GM18511 (cell line): ENCODE data around the gene SELENOI.
"Not testable (repeated sequence)": the region's sequence is repeated elsewhere in the genome, so short reads cannot be mapped to it uniquely, and the experiment has no call there.

Experiments
- ATAC-seq: cut with Tn5 transposase; IDR thresholded peaks from one replicate; pipeline ENCODE4 v1.9.1; 2021; ENCODE audit warnings: mild to moderate bottlenecking, moderate library complexity; ENCODE audit not compliant: unreplicated experiment

The SELENOI gene, protein sequence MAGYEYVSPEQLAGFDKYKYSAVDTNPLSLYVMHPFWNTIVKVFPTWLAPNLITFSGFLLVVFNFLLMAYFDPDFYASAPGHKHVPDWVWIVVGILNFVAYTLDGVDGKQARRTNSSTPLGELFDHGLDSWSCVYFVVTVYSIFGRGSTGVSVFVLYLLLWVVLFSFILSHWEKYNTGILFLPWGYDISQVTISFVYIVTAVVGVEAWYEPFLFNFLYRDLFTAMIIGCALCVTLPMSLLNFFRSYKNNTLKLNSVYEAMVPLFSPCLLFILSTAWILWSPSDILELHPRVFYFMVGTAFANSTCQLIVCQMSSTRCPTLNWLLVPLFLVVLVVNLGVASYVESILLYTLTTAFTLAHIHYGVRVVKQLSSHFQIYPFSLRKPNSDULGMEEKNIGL

DNA sequence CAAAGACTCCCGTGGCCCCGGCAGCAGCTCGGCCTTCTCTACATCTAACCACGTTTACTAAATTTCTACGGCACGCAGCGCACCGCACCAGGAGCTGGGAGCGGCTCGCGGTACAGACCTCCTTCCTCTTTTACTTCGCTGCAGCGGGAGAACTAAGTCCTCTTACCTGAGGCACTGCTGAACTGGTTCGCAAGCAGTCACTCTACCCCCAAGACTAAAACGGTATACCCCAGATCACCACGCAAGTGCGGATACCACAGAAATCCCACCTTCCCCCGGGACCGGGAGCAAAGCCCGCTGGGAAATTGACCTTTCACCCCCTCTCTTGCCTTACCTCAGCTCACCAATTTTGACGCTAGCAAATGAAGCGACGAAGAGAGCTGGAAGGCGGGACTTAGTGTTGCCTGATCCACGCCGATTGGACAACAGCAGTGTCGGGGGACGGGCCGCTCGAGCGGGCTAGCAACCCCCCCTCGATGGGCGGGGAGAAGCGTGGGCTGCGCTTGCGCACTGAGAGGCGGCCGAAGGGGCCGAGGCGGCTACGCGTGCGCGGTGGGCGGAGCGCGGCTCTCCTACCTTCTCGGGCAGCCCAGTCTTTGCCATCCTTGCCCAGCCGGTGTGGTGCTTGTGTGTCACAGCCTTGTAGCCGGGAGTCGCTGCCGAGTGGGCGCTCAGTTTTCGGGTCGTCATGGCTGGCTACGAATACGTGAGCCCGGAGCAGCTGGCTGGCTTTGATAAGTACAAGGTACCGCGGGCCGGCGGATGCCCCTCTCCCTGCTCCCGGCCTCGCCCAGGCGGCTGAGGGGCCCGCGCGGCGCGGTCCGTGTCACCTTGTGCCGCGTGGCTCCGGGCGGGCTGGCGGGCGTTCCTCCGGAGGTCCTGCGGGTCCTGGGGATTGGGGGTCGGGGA is at the start of gene SELENOI:
SELENOI (plus strand) TSS at position 599 of the 909 bp plus-strand sequence; CDS start at position 689, 90 bp downstream.
- ATAC-seq: peak; percentile 93

DNA sequence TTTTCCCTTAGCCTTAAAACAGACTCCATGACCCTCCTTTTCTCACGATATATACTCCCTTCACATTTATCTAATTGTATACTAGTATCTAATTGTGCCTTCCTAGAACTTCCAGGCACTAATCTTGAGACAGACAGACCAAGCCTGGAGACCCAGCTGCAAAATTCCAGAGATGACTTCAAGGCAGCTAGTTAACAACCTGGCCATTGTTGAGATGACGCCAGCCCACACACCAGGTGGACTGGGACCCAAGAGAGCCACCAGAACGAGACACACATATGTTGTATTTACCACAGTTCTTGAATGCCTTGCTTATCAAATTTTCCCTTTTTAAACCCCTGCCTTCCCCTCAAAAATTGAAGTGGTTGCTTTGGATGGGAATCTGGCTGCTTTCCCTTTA is 48.9 kb upstream of the SELENOI start:
- ATAC-seq: no peak

DNA sequence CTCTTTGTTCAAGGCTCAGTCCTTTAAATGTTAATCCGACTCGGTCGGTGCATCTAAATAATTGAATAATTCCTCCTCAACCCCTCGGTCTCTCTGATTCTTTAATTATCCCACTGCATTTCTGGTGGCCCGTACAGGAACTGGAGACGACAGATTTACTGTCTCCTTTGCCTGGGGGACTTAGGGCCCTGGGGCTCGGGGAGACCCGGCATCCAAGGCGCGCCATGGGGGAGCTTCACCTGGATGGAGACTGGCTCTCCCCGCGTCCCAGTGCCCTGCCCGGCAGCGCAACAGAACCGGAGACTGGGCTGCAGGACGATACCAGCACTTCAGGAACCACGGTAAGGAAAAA is 47.7 kb upstream of the SELENOI start:
- ATAC-seq: no peak

DNA sequence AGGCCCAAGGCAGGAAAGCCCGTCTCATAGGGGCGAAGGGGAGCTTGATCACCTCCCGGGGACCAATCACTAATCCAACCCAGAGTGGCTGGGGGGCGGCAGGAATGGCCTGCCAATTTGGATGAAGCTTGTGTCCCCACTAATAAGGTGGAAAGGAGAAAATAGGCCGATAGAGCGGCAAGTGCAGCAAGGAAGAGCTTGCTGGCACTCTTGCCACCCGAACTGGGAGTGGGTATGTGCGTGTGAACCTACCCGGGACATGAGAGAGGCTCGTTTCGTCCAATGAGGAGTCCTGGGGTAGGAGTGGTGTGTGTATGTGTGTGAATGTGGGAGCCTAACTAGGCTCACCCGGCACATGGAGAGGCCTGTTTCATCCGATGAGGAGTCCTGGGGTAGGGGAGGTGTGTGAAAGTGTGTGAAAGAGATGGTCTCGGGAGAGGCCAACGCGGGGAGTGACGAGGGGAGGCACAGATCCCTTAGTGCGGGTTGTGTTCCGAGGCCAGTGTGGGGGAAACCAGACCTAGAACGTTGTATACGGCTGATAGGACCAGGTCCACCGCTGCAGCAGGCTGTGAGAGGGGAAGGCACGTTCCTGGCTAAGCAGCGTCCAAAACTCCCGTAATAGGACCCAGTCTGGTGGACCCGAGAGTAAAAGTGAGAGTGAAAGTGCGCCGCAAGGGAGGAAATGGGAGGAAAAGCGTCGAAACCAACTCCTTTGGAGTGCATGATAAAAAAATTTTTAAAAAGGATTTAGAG is 47.1 kb upstream of the SELENOI start:
- ATAC-seq: no peak

GRCh38 chr2:26299471-26300101 is 46.4 kb upstream of the SELENOI start:
- ATAC-seq: no peak

DNA sequence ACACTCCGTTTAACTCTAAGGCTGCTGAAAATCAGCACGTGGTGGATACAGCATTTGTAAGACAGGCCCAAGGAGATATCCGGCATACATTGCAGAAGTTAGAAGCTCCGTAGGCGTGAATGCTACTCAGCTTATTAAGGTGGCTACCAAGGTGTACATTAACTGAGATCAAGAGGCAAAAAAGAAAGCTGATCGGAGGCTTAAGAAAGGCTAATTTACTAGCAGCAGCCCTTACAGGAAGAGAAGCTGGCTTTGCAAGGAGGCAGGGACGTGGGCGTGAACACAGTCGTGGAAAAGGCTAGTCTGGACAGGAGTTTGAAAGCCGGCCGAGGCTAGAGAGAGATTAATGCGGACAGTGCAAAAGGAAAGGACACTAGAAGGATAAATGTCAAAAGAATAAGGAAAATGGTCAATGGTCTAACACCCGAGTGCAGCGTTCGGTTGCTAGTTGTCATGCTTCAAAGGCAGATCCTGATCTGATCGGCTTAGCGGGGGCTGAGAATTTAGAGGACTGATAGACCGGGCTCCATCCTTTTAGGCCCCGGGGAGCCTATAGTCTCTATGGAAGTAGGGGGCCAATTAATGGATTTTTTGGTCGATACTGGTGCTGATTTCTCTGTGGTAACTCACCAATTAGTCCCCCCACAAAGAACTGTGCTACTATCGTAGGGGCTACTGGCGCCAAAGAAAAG is 45.6 kb upstream of the SELENOI start:
- no peak for ATAC-seq

DNA sequence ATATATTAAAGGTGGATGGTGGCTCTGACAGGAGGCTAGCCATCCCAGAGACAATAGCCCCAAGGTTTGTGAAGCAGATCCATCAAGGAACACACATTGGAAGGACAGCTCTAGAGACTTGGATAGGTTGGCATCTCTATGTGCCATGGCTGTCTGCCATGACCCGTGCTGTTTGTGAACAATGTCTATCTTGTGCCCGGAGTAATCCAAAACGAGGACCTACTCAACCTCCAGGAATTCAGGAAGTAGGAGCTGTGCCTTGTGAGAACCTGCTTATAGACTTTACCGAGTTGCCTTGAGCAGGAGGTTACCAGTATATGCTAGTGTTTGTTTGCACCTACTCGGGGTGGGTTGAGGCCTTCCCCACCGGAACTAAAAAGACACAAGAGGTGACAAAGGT is 43.1 kb upstream of the SELENOI start:
- no peak for ATAC-seq

DNA sequence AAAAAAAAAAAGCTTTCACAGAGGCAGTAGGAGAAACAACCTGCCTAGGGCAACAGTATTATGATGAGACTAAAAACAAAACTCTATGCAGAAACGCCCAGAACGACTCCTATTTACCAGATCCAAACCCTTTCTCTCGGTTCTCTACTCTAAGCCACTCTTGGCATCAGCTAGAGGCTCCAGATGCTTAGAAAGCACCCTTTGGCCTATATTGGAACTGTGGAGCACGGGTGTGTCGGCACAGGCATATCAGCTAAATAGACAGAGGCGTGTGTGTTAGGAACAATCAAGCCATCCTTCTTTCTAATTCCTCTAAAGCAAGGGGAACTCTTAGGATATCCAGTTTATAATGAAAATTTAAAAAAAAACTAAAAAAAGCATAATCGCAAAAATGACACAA is 40.8 kb upstream of the SELENOI start:
- not testable (repeated sequence) for ATAC-seq

GRCh38 chr2:26305540-26305939 is 40.4 kb upstream of the SELENOI start:
- ATAC-seq: no peak

- no peak for ATAC-seq
Measured at GRCh38 chr2:26309921-26310320, 36.0 kb upstream of the SELENOI start.

GRCh38 chr2:26312471-26312870 is 33.5 kb upstream of the SELENOI start:
- ATAC-seq: no peak

DNA sequence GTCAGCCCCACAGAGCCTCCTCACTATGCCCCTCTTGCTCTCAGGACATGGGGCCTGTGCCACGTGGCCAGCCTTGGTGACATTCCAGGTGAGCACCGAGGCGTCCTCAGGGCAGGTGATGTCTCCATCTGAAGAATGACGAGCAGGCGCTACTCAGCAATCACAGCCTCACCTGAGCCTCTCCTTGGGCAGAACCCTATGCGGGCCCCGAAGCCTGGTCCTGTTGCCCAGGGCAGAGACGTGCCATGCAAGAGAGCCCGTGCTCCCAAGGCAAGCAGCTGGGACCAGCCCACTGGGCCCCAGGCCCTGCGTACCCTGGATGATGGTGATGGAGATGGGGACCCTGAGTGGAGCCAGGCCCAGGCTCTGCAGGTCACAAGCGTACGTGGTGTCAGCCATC is 32.5 kb upstream of the SELENOI start:
- ATAC-seq: no peak

DNA sequence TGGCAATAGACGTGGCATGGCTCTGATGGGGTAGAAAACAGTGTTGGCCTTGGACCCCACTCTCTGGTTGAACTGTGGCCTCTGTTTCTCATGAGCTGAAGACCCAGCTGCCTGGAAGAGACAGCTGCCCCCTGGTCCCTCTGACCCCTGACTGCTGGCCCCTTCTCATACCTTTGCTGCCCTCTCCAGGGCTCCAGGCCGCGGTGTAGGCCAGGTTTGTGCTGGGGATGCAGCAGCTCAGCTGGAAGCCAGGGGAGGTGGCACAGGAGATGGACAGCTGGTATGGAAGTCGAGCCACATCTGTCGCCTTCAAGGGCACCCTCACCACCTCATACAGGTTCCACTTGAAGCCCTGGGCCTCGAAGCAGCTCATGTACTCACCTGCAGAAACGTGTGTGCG is 31.7 kb upstream of the SELENOI start:
- no peak for ATAC-seq

- ATAC-seq: no peak
Measured at GRCh38 chr2:26316041-26316440, 29.9 kb upstream of the SELENOI start.

DNA sequence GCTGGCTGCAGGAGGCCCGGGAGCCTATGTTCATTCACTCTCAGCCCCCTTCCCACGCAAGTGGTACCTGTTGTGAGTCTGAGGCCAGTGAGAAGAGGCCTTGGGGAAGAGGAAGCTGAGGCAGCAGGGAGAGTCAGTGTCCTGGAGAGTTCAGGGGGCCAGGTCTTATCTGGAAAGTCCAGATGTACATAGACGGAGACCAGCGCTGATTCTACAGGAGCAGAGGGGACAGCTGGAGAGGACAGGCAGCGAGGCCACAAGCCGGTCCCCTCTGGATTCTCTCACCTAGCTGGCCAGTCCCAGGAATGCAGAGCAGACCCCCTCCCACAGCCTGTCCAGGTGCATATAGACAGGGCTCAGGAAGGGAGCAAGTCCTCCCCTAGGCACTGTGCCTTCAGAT is 29.1 kb upstream of the SELENOI start:
- no peak for ATAC-seq

GRCh38 chr2:26317377-26318105 is 28.4 kb upstream of the SELENOI start:
- ATAC-seq: no peak

GRCh38 chr2:26318950-26319349 is 27.0 kb upstream of the SELENOI start:
- ATAC-seq: no peak

DNA sequence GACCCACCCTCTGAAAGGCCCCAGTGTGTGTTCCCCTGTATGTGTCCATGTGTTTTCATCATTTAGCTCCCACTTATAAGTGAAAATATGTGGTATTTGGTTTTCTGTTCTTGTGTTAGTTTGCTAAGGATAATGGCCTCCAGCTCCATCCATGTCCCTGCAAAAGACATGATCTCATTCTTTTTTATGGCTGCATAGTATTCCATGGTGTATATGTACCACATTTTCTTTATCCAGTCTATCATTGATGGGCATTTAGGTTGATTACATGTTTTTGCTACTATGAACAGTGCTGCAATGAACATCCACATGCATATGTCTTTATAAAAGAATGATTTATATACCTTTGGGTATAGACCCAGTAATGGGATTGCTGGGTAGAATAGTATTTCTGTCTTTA is 21.5 kb upstream of the SELENOI start:
- not testable (repeated sequence) for ATAC-seq

GRCh38 chr2:26324903-26325302 is 21.0 kb upstream of the SELENOI start:
- no peak for ATAC-seq

GRCh38 chr2:26325851-26326250 is 20.1 kb upstream of the SELENOI start:
- ATAC-seq: no peak
